ENCODE measurements around the gene CCNC.
"Not testable (repeated sequence)": the region's sequence is repeated elsewhere in the genome, so short reads cannot be mapped to it uniquely, and the experiment has no call there.

Gene CCNC

GRCh38 chr6:99603421-99604165, 35.1 kb upstream of the CCNC start:
- no peak for DNase-seq (ENCODE audit: low spot score)

GRCh38 chr6:99602520-99603420, 34.3 kb upstream of the CCNC start:
- DNase-seq (ENCODE audit: low spot score) = no peak

- not testable (repeated sequence) for DNase-seq (ENCODE audit: low spot score)
Measured at GRCh38 chr6:99594696-99595095, 26.2 kb upstream of the CCNC start.

- DNase-seq (ENCODE audit: low spot score) = no peak
Measured at GRCh38 chr6:99592900-99593299, 24.4 kb upstream of the CCNC start.

GRCh38 chr6:99591673-99592364, 23.4 kb upstream of the CCNC start:
- DNase-seq (ENCODE audit: low spot score) = no peak

- no peak for DNase-seq (ENCODE audit: low spot score)
Measured at GRCh38 chr6:99590728-99591672, 22.5 kb upstream of the CCNC start.

GRCh38 chr6:99589907-99590493, 21.5 kb upstream of the CCNC start:
- DNase-seq (ENCODE audit: low spot score) = no peak

GRCh38 chr6:99589290-99589672, 20.8 kb upstream of the CCNC start:
- no peak for DNase-seq (ENCODE audit: low spot score)

- DNase-seq (ENCODE audit: low spot score) = peak; percentile 73
Measured at GRCh38 chr6:99588618-99589289, 20.3 kb upstream of the CCNC start.

- no peak for DNase-seq (ENCODE audit: low spot score)
Measured at GRCh38 chr6:99587792-99588191, 19.3 kb upstream of the CCNC start.

- no peak for DNase-seq (ENCODE audit: low spot score)
Measured at GRCh38 chr6:99579781-99580180, 11.3 kb upstream of the CCNC start.

- DNase-seq (ENCODE audit: low spot score) = no peak
Measured at GRCh38 chr6:99575544-99576227, 7.2 kb upstream of the CCNC start.

- DNase-seq (ENCODE audit: low spot score) = no peak
Measured at GRCh38 chr6:99573980-99574617, 5.6 kb upstream of the CCNC start.

- DNase-seq (ENCODE audit: low spot score) = no peak
Measured at GRCh38 chr6:99563056-99563723, 5.3 kb downstream of the CCNC start.

GRCh38 chr6:99560668-99561067, 7.8 kb downstream of the CCNC start:
- no peak for DNase-seq (ENCODE audit: low spot score)

GRCh38 chr6:99559057-99559456, 9.4 kb downstream of the CCNC start:
- DNase-seq (ENCODE audit: low spot score) = no peak

- DNase-seq (ENCODE audit: low spot score) = no peak
Measured at GRCh38 chr6:99553888-99554287, 14.6 kb downstream of the CCNC start.

GRCh38 chr6:99550046-99550748, 18.3 kb downstream of the CCNC start:
- DNase-seq (ENCODE audit: low spot score) = no peak
